ENCODE results near the gene KIFC3. TPM values are rescaled to one million over a fixed set of nuclear protein-coding genes. Genes with fewer than 3 reads are reported as not detected.

KIFC3 gene
- total RNA-seq, 4 donors from 2014 or later: 116 to 206 (median 164) TPM

DNA sequence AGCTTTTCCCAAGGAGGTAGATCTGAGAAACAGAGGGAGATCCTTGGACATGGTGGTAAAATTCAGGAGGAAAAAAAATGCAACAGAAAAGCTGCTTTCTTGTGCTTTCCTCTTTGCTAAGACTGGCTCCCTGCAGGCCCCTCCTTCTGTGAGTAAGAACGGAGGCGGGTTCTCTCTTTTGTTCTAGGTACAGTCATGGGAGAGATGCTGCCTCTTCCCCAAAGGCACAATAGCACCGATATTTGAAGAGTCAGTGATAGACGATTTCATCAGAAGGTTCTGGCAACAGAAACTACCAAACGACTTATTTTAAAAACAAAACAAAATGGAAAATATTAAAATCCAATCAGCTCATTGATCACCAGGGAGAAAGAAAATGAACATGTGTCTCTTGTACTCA is 32.6 kb upstream of the KIFC3 start:
- 30 to 41% methylated on average over 5 of the region's 5 CpGs for WGBS, 2 donors
- TF ChIP-seq, protein P1, sequence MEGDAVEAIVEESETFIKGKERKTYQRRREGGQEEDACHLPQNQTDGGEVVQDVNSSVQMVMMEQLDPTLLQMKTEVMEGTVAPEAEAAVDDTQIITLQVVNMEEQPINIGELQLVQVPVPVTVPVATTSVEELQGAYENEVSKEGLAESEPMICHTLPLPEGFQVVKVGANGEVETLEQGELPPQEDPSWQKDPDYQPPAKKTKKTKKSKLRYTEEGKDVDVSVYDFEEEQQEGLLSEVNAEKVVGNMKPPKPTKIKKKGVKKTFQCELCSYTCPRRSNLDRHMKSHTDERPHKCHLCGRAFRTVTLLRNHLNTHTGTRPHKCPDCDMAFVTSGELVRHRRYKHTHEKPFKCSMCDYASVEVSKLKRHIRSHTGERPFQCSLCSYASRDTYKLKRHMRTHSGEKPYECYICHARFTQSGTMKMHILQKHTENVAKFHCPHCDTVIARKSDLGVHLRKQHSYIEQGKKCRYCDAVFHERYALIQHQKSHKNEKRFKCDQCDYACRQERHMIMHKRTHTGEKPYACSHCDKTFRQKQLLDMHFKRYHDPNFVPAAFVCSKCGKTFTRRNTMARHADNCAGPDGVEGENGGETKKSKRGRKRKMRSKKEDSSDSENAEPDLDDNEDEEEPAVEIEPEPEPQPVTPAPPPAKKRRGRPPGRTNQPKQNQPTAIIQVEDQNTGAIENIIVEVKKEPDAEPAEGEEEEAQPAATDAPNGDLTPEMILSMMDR (IDR thresholded peaks at IDR 0.05): no peak
- no peak for TF ChIP-seq POLR2A (IDR thresholded peaks at IDR 0.05)
- DNase-seq (ENCODE audit: low spot score in 2 of 2): no peak
- intact Hi-C loops (cut with DNase I; ENCODE audit: low total_unique reads): no loop called here
- no peak overlapping the region for H3K4me3 ChIP-seq (ENCODE audit: low read depth, poor library complexity, severe bottlenecking)

DNA sequence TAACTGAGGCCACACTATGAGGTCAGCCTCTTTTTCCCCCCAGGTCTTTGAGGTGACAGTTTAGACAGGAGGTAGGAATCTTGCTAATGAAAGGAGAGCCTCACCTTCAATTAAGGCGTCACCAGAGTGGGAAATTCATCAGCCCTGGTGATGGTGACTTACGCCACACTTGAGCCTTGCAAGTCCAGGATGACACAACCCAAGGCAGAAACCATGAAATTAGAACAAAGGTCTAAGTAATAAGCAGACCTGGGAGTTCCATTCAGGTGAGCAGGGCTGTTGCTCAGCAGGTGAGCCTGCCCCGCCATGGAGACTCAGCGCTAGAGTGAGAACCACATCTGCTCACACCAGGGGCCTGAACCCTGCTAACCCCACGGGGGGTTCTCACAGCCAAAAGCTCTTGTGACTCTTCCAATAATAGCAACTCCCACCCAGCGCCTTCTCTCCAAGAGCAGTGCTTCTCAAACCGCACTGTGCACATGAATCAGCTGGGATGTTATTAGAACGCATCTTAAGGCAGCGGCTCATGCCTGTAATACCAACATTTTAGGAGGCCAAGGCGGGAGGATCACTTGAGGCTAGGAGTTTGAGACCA is 28.7 kb upstream of the KIFC3 start:
- intact Hi-C loops (cut with DNase I; ENCODE audit: low total_unique reads): no loop called here
- 84 to 87% methylated on average over 10 of the region's 10 CpGs for WGBS, 2 donors
- DNase-seq (ENCODE audit: low spot score in 2 of 2): no peak
- H3K4me3 ChIP-seq (ENCODE audit: low read depth, poor library complexity, severe bottlenecking): no peak overlapping the region
- TF ChIP-seq, protein P1 (IDR thresholded peaks at IDR 0.05): no peak
- TF ChIP-seq POLR2A (IDR thresholded peaks at IDR 0.05): no peak

DNA sequence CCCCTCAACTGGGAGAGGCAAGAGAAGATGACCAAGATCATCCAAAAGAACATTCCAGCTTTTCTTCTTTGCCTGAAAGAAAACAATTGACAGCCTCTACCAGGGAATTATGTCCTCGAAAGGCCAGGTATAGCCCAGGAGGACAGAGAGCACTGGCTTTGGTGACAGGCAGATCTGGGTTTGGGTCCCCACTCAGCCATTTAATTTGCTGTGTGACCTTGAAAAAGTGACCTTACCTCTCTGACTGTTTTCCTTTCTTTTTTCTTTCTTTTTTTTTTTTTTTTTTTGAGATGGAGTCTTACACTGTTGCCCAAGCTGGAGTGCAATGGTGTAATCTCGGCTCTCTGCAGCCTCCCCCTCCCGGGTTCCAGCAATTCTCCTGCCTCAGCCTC is 27.7 kb upstream of the KIFC3 start:
- DNase-seq (ENCODE audit: low spot score in 2 of 2): no peak
- intact Hi-C loops (cut with DNase I; ENCODE audit: low total_unique reads): no loop called here
- TF ChIP-seq, protein P1 (IDR thresholded peaks at IDR 0.05): no peak
- TF ChIP-seq POLR2A (IDR thresholded peaks at IDR 0.05): no peak
- no peak overlapping the region for H3K4me3 ChIP-seq (ENCODE audit: low read depth, poor library complexity, severe bottlenecking)
- WGBS, 2 donors: 77 to 83% methylated on average over 3 of the region's 3 CpGs

DNA sequence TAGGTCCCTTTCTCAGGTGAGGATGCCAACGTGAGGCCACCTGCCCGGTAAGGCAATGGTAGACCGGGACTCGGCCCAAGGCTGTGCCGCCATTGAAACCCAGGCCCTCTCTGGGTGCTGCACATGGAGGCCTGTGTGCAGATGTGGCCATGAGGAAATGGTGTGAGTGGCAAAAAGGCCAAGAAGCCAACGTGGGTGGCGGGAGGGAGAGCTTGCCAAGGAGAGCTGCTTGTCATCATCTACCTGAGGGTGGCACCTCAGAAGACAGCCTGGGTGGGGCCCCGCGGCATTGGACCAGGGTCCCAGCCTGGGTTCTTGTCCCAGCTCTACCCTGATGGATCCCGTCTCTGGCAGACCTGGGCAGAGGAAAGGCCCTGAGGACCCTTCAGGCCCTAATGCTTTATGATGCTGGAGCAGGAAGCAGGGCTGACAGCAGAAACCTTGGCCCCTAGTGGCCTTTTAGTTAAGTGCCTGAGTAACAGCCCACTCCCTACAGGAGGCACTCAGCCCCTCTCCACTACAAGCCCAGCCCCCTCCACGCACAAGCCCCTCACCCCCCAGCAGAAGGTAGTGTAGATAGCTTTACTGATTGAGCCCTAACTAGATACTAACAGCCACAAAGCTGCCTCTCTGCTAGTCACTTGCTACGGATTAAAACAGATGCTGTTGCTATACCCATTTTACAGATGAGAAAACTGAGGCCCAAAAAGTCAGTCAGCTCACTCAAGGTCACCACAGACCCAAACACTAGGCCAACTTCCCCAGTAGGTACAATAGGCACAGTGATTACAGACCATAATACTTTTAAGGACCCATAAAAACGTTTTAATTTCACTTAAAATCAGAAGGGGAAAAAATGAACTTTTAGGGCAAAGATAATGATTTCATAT is 26.2 kb upstream of the KIFC3 start:
- WGBS, 2 donors: 81 to 86% methylated on average over 12 to 13 of the region's 13 CpGs
- TF ChIP-seq POLR2A (IDR thresholded peaks at IDR 0.05): no peak
- TF ChIP-seq, protein P1 (IDR thresholded peaks at IDR 0.05): no peak
- DNase-seq (ENCODE audit: low spot score in 2 of 2): no peak
- intact Hi-C loops (cut with DNase I; ENCODE audit: low total_unique reads): no loop called here
- H3K4me3 ChIP-seq (ENCODE audit: low read depth, poor library complexity, severe bottlenecking): no peak overlapping the region

DNA sequence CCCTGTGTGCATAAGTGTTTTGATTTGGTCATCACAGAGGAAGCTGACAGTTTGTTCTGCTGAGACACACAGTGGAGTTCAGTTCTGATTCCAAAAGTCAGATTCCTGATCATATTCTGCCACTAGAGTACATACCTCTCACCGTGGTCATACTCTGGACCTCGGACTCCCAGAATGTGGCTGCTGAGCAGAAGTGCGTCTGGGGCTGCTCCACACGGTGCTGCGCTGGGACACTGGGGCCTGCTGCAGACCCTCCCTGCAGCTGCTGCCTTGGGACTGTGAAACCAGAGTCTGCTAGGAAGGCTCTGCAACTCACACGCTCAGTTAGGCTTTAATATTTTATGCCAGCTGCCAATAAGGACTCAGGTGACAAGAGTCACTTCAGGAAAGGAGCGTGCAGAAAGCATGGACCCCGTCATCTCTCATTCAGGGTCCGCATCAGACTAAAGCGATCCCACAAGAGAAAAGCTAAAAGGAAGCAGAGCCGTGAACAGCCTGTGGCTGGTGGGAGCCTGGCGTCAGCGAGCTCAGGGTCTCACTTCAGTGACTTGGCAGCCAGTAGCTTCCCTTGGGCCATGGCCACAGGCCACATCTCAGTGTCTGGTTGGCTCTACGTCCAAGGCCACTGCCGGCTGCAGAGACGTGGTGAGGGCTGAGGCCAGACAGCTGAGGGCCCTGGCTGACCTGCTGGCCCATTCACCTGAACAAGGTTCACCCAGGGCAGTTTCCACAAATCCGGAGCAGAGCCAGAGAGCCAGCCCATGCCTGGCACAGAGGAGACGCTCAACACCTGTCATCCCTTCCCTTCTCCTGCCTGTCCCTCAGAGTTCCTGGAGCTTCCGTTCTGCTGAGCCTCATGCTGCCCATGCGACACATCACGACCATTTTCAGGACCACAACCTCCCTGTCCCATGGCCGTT is 24.7 kb upstream of the KIFC3 start:
- H3K4me3 ChIP-seq (ENCODE audit: low read depth, poor library complexity, severe bottlenecking): no peak overlapping the region
- intact Hi-C loops (cut with DNase I; ENCODE audit: low total_unique reads): no loop called here
- DNase-seq (ENCODE audit: low spot score in 2 of 2): no peak
- TF ChIP-seq, protein P1 (IDR thresholded peaks at IDR 0.05): peak in 1 of 3 donors; percentile 66
- no peak for TF ChIP-seq POLR2A (IDR thresholded peaks at IDR 0.05)
- WGBS, 2 donors: 73 to 76% methylated on average over 21 to 22 of the region's 22 CpGs
